Subcutaneous adipose tissue (tissue), 4 donors: ENCODE data around the gene TRPV5. TPM values are rescaled to one million over a fixed set of nuclear protein-coding genes. Genes with fewer than 3 reads are reported as not detected.

Experiments used
- CTCF ChIP-seq: fragments of 450-650 bp; IDR thresholded peaks from one replicate; pipeline ENCODE4 v1.5.1; 2016; ENCODE audit warnings: low read depth, mild to moderate bottlenecking, control low read depth, antibody characterized with exemption, moderate library complexity
- total RNA-seq, 4 donors: library from RNA; depleted of rRNA; stranded (reverse); fragments of >200 nt; gene quantifications; one replicate each; pipeline ENCODE4 v1.1.0, GENCODE V29; 2016

TRPV5 gene
- total RNA-seq, 4 donors from 2014 or later = not detected

GRCh38 chr7:142950235-142950634, 16.7 kb upstream of the TRPV5 start:
- TF ChIP-seq CTCF = no peak

- TF ChIP-seq CTCF = no peak
Observed at GRCh38 chr7:142948603-142949002, 15.1 kb upstream of the TRPV5 start.

GRCh38 chr7:142945001-142945400, 11.5 kb upstream of the TRPV5 start:
- TF ChIP-seq CTCF = no peak

- no peak for TF ChIP-seq CTCF
Observed at GRCh38 chr7:142943706-142944268, 10.2 kb upstream of the TRPV5 start.

- TF ChIP-seq CTCF = no peak
Observed at GRCh38 chr7:142942746-142943145, 9.2 kb upstream of the TRPV5 start.

- no peak for TF ChIP-seq CTCF
Observed at GRCh38 chr7:142941541-142941940, 8.0 kb upstream of the TRPV5 start.

GRCh38 chr7:142940966-142941535, 7.5 kb upstream of the TRPV5 start:
- no peak for TF ChIP-seq CTCF
